ES-I3 (cell line): Measurements from ENCODE around the gene CNIH2.

Source experiments
- H3K36me3 ChIP-seq: 2 replicates; pipeline ENCODE4 v1.6.1; 2013; ENCODE audit warnings: mild to moderate bottlenecking, low read length, control low read depth, moderate library complexity; ENCODE audit not compliant: insufficient read depth
- H3K4me1 ChIP-seq: 2 replicates; pipeline ENCODE4 v1.6.1; 2013; ENCODE audit warnings: mild to moderate bottlenecking, control low read depth, low read length; ENCODE audit not compliant: insufficient read depth
- H3K9ac ChIP-seq: 2 replicates; pipeline ENCODE4 v1.6.1; 2013; ENCODE audit warnings: low read depth, mild to moderate bottlenecking, low read length, moderate library complexity
- H3K9me3 ChIP-seq: 2 replicates; pipeline ENCODE4 v1.6.1; 2013; ENCODE audit warnings: mild to moderate bottlenecking, low read length, moderate library complexity; ENCODE audit not compliant: control insufficient read depth, insufficient read depth

CNIH2 gene

DNA sequence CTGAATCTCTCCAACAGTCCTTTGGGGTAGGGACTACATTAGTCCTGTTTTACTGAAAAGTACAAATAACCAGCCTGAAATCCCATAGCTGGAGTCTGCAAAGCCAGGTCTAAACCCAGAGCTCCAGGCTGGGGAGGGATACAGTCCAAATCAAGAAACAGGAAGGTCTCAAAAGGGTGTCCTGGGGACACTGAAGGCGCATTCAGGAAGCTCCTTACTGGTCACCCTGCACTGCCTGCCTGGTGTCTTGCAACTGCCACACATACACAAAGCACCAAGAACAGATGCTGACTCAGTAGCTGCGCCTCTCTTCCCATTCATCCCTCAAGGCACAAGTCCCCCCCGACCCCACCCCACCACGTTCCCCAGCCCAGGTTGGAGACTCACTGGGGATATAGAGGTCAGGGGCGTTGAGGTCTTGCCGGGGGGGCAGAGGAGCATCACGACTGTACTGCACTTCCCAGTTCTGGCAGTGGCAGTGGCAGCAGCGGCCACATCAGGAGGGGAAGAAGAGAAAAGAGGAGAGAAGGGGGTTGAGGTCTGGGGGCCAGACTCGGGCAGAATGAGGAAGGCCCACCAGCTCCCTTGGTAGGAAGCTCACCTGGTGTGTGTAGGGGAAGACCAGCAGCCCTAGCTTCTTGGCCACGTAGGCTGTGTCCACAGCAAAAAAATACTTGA is 9.4 kb downstream of the CNIH2 start:
- no peak overlapping the region; the same call in 1 of the 2 replicates for H3K9ac ChIP-seq
- H3K36me3 ChIP-seq = no peaks in the 10 kb centered on the region; the same call in 1 of the 2 replicates
- no peaks in the 10 kb centered on the region for H3K9me3 ChIP-seq
- H3K4me1 ChIP-seq = peaks cover 11% of the 10 kb centered on the region; the same call in 1 of the 2 replicates

DNA sequence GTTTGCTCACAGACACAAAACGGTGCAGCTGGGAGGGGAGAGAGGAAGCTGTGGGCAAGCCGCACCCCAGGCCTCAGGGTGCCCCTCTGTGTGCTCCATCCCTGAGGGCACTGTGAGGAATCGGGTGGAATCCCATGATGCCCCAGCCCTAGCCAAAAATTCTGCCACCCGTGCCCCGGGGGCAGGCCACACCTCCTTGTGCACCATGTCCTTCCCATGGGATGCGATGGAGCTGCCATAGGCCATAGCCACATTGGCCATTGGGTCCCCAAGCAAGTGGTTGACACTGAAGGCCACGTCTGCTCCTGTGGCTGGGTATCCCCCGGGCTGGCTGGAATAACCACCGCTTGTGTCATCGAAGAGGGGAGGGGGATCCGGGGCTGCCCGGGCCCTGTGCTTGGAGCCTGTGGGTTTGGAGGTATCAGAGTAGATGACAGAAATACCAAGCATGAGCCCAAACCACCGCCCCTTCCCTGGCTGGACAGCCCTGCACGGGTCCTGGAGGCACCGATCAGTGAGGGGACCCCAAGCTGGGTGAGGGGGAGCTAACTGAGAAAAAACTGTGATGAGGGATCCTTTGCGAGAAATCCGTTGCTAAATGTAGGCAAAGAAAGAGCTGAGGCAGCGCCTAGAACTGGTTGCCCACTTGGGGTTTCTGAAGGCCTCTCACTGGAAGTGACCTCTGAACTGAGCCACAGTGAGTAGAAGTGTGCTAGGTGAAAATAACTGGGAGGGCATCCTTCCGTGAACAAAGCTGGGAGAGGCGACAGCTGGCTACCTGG is 10.1 kb downstream of the CNIH2 start:
- H3K4me1 ChIP-seq = peaks cover 6% of the 10 kb centered on the region; the same call in 1 of the 2 replicates
- no peaks in the 10 kb centered on the region for H3K9me3 ChIP-seq
- peak overlapping the region; percentile 81 for H3K9ac ChIP-seq
- H3K36me3 ChIP-seq = no peaks in the 10 kb centered on the region; the same call in 1 of the 2 replicates

- H3K4me1 ChIP-seq = peaks cover 6% of the 10 kb centered on the region; the same call in 1 of the 2 replicates
Measured at GRCh38 chr11:66288671-66289547, 10.9 kb downstream of the CNIH2 start, which contains the start of gene YIF1A. YIF1A (minus strand) TSS chr11:66289143; CDS start chr11:66288985, 158 bp downstream.

GRCh38 chr11:66289548-66290329 is 11.8 kb downstream of the CNIH2 start:
- Histone ChIP-seq H3K9me3 (no peaks in the 10 kb centered on the region), H3K36me3 (no peaks in the 10 kb centered on the region), H3K4me1 (peaks cover 6% of the 10 kb centered on the region; the same call in 1 of the 2 replicates), H3K9ac (peak overlapping the region; percentile 81)

More at GRCh38 chr11:66288671-66289547, 10.9 kb downstream of the CNIH2 start, which contains the start of gene YIF1A:
- H3K9me3 ChIP-seq = no peaks in the 10 kb centered on the region
- H3K9ac ChIP-seq = peak within 1 kb of the TSS; percentile 81
- no peaks in the 10 kb centered on the region; the same call in 1 of the 2 replicates for H3K36me3 ChIP-seq

DNA sequence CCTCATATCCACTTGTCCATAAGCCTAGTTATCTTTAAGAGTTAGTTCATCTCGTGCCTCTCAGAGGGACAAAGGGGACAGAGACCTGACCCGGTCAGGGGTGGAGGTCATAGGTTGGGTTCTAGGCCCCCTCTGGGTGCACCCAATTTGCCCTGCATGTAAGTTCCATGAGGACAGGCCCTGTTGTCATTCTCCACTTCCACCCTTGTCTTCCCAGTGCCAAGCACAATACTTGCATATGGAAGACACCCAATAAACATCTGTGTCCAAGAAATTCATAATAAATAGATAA is 12.3 kb downstream of the CNIH2 start:
- H3K4me1 ChIP-seq = peaks cover 6% of the 10 kb centered on the region; the same call in 1 of the 2 replicates
- H3K9ac ChIP-seq = no peak overlapping the region
- no peaks in the 10 kb centered on the region for H3K9me3 ChIP-seq
- H3K36me3 ChIP-seq = no peaks in the 10 kb centered on the region

GRCh38 chr11:66291303-66291705 is 13.3 kb downstream of the CNIH2 start:
- H3K9ac ChIP-seq = peak overlapping the region; percentile 50; the same call in 1 of the 2 replicates
- no peaks in the 10 kb centered on the region for H3K36me3 ChIP-seq
- H3K9me3 ChIP-seq = no peaks in the 10 kb centered on the region
- H3K4me1 ChIP-seq = peaks cover 6% of the 10 kb centered on the region; the same call in 1 of the 2 replicates

GRCh38 chr11:66291706-66292542 is 13.9 kb downstream of the CNIH2 start, which contains the start of gene TMEM151A:
TMEM151A (plus strand) TSS chr11:66291894; CDS start chr11:66292014, 120 bp downstream.
- no peaks in the 10 kb centered on the region for H3K9me3 ChIP-seq
- peak within 1 kb of the TSS; percentile 50; the same call in 1 of the 2 replicates for H3K9ac ChIP-seq
- no peaks in the 10 kb centered on the region for H3K36me3 ChIP-seq
- H3K4me1 ChIP-seq = peaks cover 6% of the 10 kb centered on the region; the same call in 1 of the 2 replicates

GRCh38 chr11:66292543-66293332 is 14.8 kb downstream of the CNIH2 start:
- H3K36me3 ChIP-seq = no peaks in the 10 kb centered on the region
- peak overlapping the region; percentile 50; the same call in 1 of the 2 replicates for H3K9ac ChIP-seq
- peaks cover 11% of the 10 kb centered on the region; the same call in 1 of the 2 replicates for H3K4me1 ChIP-seq

GRCh38 chr11:66293352-66293751 is 15.4 kb downstream of the CNIH2 start:
- no peak overlapping the region for H3K9ac ChIP-seq
- H3K4me1 ChIP-seq = peaks cover 11% of the 10 kb centered on the region; the same call in 1 of the 2 replicates
- H3K9me3 ChIP-seq = no peaks in the 10 kb centered on the region
- no peaks in the 10 kb centered on the region for H3K36me3 ChIP-seq

More at GRCh38 chr11:66292543-66293332, 14.8 kb downstream of the CNIH2 start:
- H3K9me3 ChIP-seq = no peaks in the 10 kb centered on the region

- Histone ChIP-seq H3K9me3 (no peaks in the 10 kb centered on the region), H3K36me3 (no peaks in the 10 kb centered on the region), H3K9ac (no peak overlapping the region), H3K4me1 (peaks cover 11% of the 10 kb centered on the region; the same call in 1 of the 2 replicates)
Measured at GRCh38 chr11:66293777-66294625, 16.0 kb downstream of the CNIH2 start.
